Panc1 (cell line): ENCODE data around the gene COL23A1. TPM values are rescaled to one million over a fixed set of nuclear protein-coding genes. Genes with fewer than 3 reads are reported as not detected.

Experiments
- ATAC-seq: fragments of 200-7000 bp; cut with Tn5 transposase; 2 replicates; pipeline ENCODE4 v1.9.1; 2020; ENCODE audit warnings: mild to moderate bottlenecking, moderate library complexity
- BruUV-seq: library from RNA; stranded (reverse); fragments of 400-500 nt; replicated peaks from 2 replicates; lab custom pipeline; 2021; lab: Mats Ljungman, UMichigan
- CTCF ChIA-PET: fragments of 300-600 bp; sonication (Branson Sonifier 250); formaldehyde crosslinking; loops from one replicate; lab custom pipeline; 2022; ENCODE audit warnings: antibody characterized with exemption; lab: Charles Lee
- POLR2A ChIA-PET: fragments of 300-600 bp; sonication (Branson Sonifier 250); formaldehyde crosslinking; loops from one replicate; lab custom pipeline; 2022; ENCODE audit warnings: antibody characterized with exemption; lab: Charles Lee
- DNase-seq: peaks from one replicate; pipeline ENCODE4 v3.0.0-alpha.2; 2010; ENCODE audit warnings: low read depth, low spot score
- H3K27ac ChIP-seq: 2 replicates; pipeline ENCODE4 v1.5.1; 2011; ENCODE audit warnings: mild to moderate bottlenecking, low read length, inconsistent platforms
- H3K27me3 ChIP-seq: fragments of 200-500 bp; sonication (Bioruptor generic); 2 replicates; pipeline ENCODE4 v1.6.0; 2014; ENCODE audit warnings: low read length, inconsistent platforms; ENCODE audit not compliant: control insufficient read depth, insufficient read depth
- H3K36me3 ChIP-seq: fragments of 200-500 bp; sonication (Bioruptor generic); 2 replicates; pipeline ENCODE4 v1.5.1; 2014; ENCODE audit warnings: inconsistent platforms, mild to moderate bottlenecking, low read length, moderate library complexity; ENCODE audit not compliant: control insufficient read depth, insufficient read depth
- H3K4me1 ChIP-seq: 2 replicates; pipeline ENCODE4 v1.5.1; 2011; ENCODE audit warnings: inconsistent platforms, mild to moderate bottlenecking, low read length, moderate library complexity; ENCODE audit not compliant: control insufficient read depth, insufficient read depth
- H3K4me3 ChIP-seq, 2 experiments: 2 replicates each; pipeline ENCODE4 v1.5.1; 2011 to 2012; ENCODE audit warnings: low read depth in 2 of 2, low read length in 2 of 2, mild to moderate bottlenecking in 2 of 2, inconsistent platforms in 1 of 2, moderate library complexity in 1 of 2
- H3K9me3 ChIP-seq: fragments of 200-500 bp; sonication (Bioruptor generic); 2 replicates; pipeline ENCODE4 v1.5.1; 2014; ENCODE audit warnings: low read depth, mild to moderate bottlenecking, inconsistent platforms, low read length, moderate library complexity; ENCODE audit not compliant: control insufficient read depth, insufficient read depth
- CTCF ChIP-seq: fragments of 450-650 bp; IDR thresholded peaks from 2 replicates; pipeline ENCODE4 v1.5.1; 2017; ENCODE audit warnings: mild to moderate bottlenecking
- POLR2AphosphoS5 ChIP-seq: IDR thresholded peaks from 2 replicates; pipeline ENCODE4 v1.6.1; 2012; ENCODE audit warnings: mild to moderate bottlenecking, low read depth, low read length, moderate library complexity
- REST ChIP-seq, 2 experiments: IDR thresholded peaks; 2 replicates each; pipeline ENCODE4 v1.6.1; 2011 to 2012; ENCODE audit warnings: low read depth in 2 of 2, control low read depth in 1 of 2, low read length in 1 of 2, mild to moderate bottlenecking in 1 of 2, moderate library complexity in 1 of 2; ENCODE audit not compliant: insufficient read depth in 1 of 2
- SIN3A ChIP-seq: IDR thresholded peaks from 2 replicates; pipeline ENCODE4 v1.6.1; 2012; ENCODE audit warnings: low read depth, mild to moderate bottlenecking, low read length, moderate library complexity, borderline replicate concordance; ENCODE audit not compliant: insufficient read depth
- TCF7L2 ChIP-seq: IDR thresholded peaks from 2 replicates; pipeline ENCODE4 v1.6.1; 2011; ENCODE audit warnings: mild to moderate bottlenecking, low read depth, low read length, inconsistent platforms
- in situ Hi-C: cut with HindIII; loops from 2 replicates; pipeline ENCODE4 v1.10.0; 2016; ENCODE audit warnings: low sequenced_read_pairs, low pct_unique_long_range_greater_than_20kb
- intact Hi-C: fragments of 100-400 bp; cut with micrococcal nuclease; formaldehyde crosslinking; loops from one replicate; pipeline ENCODE4 v1.10.0; 2022; ENCODE audit not compliant: unreplicated experiment
- total RNA-seq: library from RNA; stranded (reverse); gene quantifications from one replicate; pipeline ENCODE4 v1.2.1, GENCODE V29; 2021; ENCODE audit not compliant: unreplicated experiment

Gene COL23A1
- total RNA-seq, 1 experiment from 2014 or later: 0.05 TPM

GRCh38 chr5:178413988-178414387, 176.2 kb downstream of the COL23A1 start:
- CTCF ChIA-PET: no interaction called here
- no TSS peak for BruUV-seq
- intact Hi-C loops: no loop called here

GRCh38 chr5:178411083-178411482, 179.1 kb downstream of the COL23A1 start:
- no TSS peak for BruUV-seq
- ATAC-seq: no peak

More at GRCh38 chr5:178413988-178414387, 176.2 kb downstream of the COL23A1 start:
- no peak overlapping the region for H3K27ac ChIP-seq
- H3K36me3 ChIP-seq: no peaks in the 10 kb centered on the region
- H3K27me3 ChIP-seq: peaks cover 6% of the 10 kb centered on the region; the same call in 1 of the 2 replicates
- POLR2A ChIA-PET: no interaction called here
- in situ Hi-C loops: no loop called here
- no peak for TF ChIP-seq POLR2AphosphoS5
- no peak overlapping the region for H3K4me3 ChIP-seq
- H3K4me1 ChIP-seq: no peaks in the 10 kb centered on the region; the same call in 1 of the 2 replicates
- no peaks in the 10 kb centered on the region for H3K9me3 ChIP-seq
- ATAC-seq (no peak; the same call in 1 of the 2 replicates), DNase-seq (no peak)

More at GRCh38 chr5:178411083-178411482, 179.1 kb downstream of the COL23A1 start:
- Histone ChIP-seq H3K4me3 (no peak overlapping the region), H3K27me3 (peaks cover 6% of the 10 kb centered on the region; the same call in 1 of the 2 replicates), H3K4me1 (no peaks in the 10 kb centered on the region), H3K27ac (no peak overlapping the region), H3K36me3 (no peaks in the 10 kb centered on the region), H3K9me3 (no peaks in the 10 kb centered on the region)
- intact Hi-C loops (no loop called here), in situ Hi-C loops (no loop called here)
- DNase-seq: no peak
- POLR2A ChIA-PET: no interaction called here
- CTCF ChIA-PET: no interaction called here
- TF ChIP-seq TCF7L2 (no peak), REST (IDR thresholded peaks at IDR 0.05; ENCODE audit: insufficient read depth in 1 of 2, low read depth in 2 of 2, low read length in 1 of 2) (no peak), SIN3A (no peak), POLR2AphosphoS5 (no peak), CTCF (no peak)
